ENCODE measurements around the gene A2M. TPM values are rescaled to one million over a fixed set of nuclear protein-coding genes. Genes with fewer than 3 reads are reported as not detected.

Gene A2M
- total RNA-seq, 4 donors from 2014 or later: 47.6 to 84.4 (median 54.8) TPM

DNA sequence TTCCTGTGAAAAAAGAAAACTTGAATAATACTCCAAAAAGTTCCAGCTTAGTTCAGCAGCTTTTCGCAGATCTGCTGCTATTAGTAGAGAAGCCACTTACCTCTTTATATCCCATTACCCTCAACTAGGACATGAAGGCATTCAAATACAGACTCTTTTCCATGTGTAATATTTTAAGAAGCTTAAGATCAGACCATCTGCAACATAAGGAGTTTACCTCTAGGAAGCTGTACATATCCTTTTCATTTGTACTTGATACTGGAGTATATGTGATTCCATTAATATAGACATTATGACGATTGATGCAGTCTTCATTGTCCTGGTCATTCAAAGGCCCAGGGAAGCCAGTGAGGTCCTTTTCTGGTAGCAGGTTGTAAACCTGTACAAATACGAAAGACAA is 20.4 kb downstream of the A2M start:
- peaks cover 22% of the 10 kb centered on the region for H3K36me3 ChIP-seq
- no peak overlapping the region for H3K4me3 ChIP-seq
- no peak for DNase-seq (ENCODE audit: low spot score in 2 of 2)
- H3K4me1 ChIP-seq: no peaks in the 10 kb centered on the region
- no peaks in the 10 kb centered on the region for H3K27me3 ChIP-seq
- H3K27ac ChIP-seq: no peak overlapping the region
- 98% methylated on average over 3 of the region's 3 CpGs for WGBS
- no peaks in the 10 kb centered on the region for H3K9me3 ChIP-seq
- TF ChIP-seq, protein P1, sequence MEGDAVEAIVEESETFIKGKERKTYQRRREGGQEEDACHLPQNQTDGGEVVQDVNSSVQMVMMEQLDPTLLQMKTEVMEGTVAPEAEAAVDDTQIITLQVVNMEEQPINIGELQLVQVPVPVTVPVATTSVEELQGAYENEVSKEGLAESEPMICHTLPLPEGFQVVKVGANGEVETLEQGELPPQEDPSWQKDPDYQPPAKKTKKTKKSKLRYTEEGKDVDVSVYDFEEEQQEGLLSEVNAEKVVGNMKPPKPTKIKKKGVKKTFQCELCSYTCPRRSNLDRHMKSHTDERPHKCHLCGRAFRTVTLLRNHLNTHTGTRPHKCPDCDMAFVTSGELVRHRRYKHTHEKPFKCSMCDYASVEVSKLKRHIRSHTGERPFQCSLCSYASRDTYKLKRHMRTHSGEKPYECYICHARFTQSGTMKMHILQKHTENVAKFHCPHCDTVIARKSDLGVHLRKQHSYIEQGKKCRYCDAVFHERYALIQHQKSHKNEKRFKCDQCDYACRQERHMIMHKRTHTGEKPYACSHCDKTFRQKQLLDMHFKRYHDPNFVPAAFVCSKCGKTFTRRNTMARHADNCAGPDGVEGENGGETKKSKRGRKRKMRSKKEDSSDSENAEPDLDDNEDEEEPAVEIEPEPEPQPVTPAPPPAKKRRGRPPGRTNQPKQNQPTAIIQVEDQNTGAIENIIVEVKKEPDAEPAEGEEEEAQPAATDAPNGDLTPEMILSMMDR (IDR thresholded peaks at IDR 0.05): no peak

DNA sequence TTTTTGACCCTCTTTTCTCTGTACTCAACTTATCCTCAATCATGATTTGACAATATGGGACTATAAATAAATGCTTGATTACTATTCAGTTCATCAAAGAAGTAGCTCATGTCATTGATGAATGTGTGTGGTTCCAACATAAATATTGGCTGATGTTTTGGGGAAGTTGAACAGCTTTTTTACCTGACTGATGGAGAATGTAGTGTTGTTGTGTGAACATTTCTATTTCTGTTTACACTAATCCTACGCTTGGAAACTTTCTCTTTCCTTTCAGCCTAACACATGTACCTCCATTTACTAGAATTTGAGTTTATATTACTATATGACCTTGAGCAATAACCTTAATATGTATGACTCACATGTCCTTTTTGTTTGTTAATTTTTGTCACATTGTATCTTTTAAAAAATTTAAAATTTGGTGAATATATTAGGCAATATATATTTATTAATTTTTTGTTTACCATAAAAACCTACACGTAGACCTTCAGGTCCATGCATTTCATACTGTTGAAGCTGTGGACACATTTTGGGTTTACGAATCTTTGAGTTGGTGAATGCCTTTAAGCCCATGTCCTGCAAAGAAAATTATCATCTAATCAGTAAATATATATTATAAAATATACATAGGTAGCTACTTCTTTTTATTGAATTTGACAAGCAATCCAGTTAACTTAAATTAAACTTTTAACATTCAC is 21.1 kb downstream of the A2M start:
- TF ChIP-seq POLR2AphosphoS5 (IDR thresholded peaks at IDR 0.05) (no peak), EP300 (IDR thresholded peaks at IDR 0.05) (no peak), POLR2A (IDR thresholded peaks at IDR 0.05) (no peak)
- TF ChIP-seq, protein P1 (IDR thresholded peaks at IDR 0.05): no peak
- no peak overlapping the region for H3K27ac ChIP-seq
- no peaks in the 10 kb centered on the region for H3K9me3 ChIP-seq
- 92% methylated on average over 3 of the region's 3 CpGs for WGBS
- no peaks in the 10 kb centered on the region for H3K27me3 ChIP-seq
- no peak overlapping the region for H3K4me3 ChIP-seq
- H3K36me3 ChIP-seq: peaks cover 22% of the 10 kb centered on the region
- DNase-seq (ENCODE audit: low spot score in 2 of 2): no peak
- no peaks in the 10 kb centered on the region for H3K4me1 ChIP-seq

DNA sequence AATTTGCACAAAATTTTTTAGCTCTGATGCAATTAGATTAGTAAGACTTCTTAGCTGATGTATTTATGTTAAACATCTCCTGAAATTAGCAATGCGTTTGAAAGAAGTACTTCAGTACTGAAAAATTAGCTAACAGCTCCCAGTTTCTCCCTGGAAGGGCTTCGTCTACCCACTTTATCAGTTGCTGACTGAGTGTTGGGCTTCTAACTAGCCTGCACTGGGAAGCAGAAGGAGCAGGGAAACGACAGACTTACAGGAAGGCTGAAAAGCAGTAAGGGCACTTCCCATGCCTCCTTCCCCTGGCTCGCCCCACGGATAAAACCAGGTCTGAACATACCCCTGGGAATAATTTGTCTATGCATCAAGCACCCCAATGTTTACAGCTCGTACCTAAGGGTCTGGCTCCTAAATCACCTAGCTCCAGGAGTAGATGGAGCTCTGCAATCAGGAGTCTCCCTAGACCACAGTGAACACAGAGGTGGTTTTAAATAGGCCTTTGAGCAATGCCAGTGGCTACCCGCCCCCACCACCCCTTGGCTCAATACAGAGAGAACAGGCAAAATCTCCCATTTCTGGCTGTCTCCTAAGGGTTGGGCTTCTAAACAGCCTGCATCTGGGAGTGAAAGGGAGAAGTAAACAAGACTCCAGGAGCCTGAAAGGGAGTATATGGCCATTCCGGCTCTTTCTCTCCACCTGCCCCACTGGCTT is 23.7 kb downstream of the A2M start:
- DNase-seq (ENCODE audit: low spot score in 2 of 2): no peak
- no peak overlapping the region for H3K27ac ChIP-seq
- H3K4me1 ChIP-seq: no peaks in the 10 kb centered on the region
- no peaks in the 10 kb centered on the region for H3K27me3 ChIP-seq
- no peaks in the 10 kb centered on the region for H3K9me3 ChIP-seq
- H3K36me3 ChIP-seq: peaks cover 11% of the 10 kb centered on the region
- TF ChIP-seq POLR2A (IDR thresholded peaks at IDR 0.05): no peak
- TF ChIP-seq EP300 (IDR thresholded peaks at IDR 0.05): no peak
- TF ChIP-seq, protein P1 (IDR thresholded peaks at IDR 0.05): no peak
- TF ChIP-seq POLR2AphosphoS5 (IDR thresholded peaks at IDR 0.05): no peak
- 76% methylated on average over 8 of the region's 8 CpGs for WGBS
- no peak overlapping the region for H3K4me3 ChIP-seq

DNA sequence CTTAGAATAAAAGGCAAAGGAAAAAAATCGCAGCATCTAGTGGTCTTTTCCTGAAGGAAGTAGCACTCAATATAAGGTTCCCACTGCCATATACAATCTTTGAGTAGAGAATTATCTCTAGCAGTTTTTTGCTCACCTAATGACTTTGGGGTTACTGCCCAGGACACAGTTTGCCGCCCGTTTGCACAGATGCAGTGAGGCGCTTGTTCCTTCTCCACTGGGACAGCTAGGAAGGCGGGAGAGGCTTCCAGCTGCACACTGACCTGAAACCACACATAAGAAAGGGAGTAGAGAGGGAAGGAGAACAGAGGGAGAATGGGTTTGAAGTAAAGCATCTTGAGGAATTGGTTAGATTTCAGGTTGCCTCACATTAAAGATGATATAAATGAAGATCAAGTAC is 25.5 kb downstream of the A2M start:
- TF ChIP-seq EP300 (IDR thresholded peaks at IDR 0.05) (no peak), POLR2A (IDR thresholded peaks at IDR 0.05) (no peak), POLR2AphosphoS5 (IDR thresholded peaks at IDR 0.05) (no peak)
- TF ChIP-seq, protein P1 (IDR thresholded peaks at IDR 0.05): no peak
- Histone ChIP-seq H3K9me3 (no peaks in the 10 kb centered on the region), H3K27me3 (no peaks in the 10 kb centered on the region), H3K27ac (no peak overlapping the region), H3K36me3 (peaks cover 11% of the 10 kb centered on the region), H3K4me3 (no peak overlapping the region), H3K4me1 (no peaks in the 10 kb centered on the region)
- 90% methylated on average over 5 of the region's 5 CpGs for WGBS
- DNase-seq (ENCODE audit: low spot score in 2 of 2): no peak

DNA sequence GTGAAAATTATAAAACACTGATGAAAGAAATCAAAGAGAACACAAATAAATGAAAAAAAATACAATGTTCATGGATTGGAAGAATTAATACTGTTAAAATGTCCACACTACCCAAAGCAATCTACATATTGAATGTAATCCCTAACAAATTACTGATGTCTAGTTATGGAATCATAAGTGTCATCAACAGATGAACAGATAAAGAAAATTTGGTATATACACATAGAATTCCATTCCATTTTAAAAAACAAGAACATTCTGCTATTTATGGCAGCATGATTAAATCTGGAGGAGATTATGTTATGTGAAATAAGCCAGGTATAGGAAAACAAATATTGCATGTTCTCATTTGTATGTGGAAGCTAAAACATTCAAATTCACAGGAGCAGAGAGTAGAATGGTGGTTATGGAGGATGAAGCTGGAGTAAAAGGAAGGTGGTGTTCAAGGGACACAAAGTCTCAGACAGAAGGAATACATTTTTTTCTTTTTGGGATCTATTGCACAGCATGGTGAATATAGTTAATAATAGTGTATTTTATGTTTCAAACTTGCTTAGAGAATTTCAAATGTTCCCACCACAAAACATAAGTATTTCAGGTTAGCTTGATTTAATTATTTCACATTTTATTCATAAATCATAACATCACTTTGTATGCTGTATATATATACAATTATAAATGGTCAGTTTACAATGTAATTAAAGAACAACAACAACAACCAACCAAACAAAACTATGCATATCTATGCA is 28.5 kb downstream of the A2M start:
- Histone ChIP-seq H3K9me3 (no peaks in the 10 kb centered on the region), H3K27me3 (no peaks in the 10 kb centered on the region), H3K27ac (no peak overlapping the region), H3K4me1 (no peaks in the 10 kb centered on the region), H3K4me3 (no peak overlapping the region), H3K36me3 (peaks cover 8% of the 10 kb centered on the region)
- DNase-seq (ENCODE audit: low spot score in 2 of 2): no peak
- no peak for TF ChIP-seq POLR2AphosphoS5 (IDR thresholded peaks at IDR 0.05)
- TF ChIP-seq, protein P1 (IDR thresholded peaks at IDR 0.05): no peak
- TF ChIP-seq POLR2A (IDR thresholded peaks at IDR 0.05): no peak
- TF ChIP-seq EP300 (IDR thresholded peaks at IDR 0.05): no peak

All from suprapubic skin (tissue), 4 donors.